GM12892 (cell line): ENCODE data around the gene CACNA2D1.

ENCODE experiments used
- DNase-seq: peaks from one replicate; pipeline ENCODE4 v3.0.0; 2011; ENCODE audit not compliant: insufficient read length
- FAIRE-seq: peaks from 2 replicates; lab custom pipeline; 2011; peaks lifted over from hg19 to GRCh38; lab: Jason Lieb, UNC
- POLR2A ChIP-seq: IDR thresholded peaks from 2 replicates; pipeline ENCODE4 v1.6.1; 2011; ENCODE audit warnings: low read depth, low read length, control low read depth
- POLR2AphosphoS5 ChIP-seq: IDR thresholded peaks from 2 replicates; pipeline ENCODE4 v1.6.1; 2011; ENCODE audit warnings: low read depth, low read length, control low read depth
- TAF1 ChIP-seq: IDR thresholded peaks from 2 replicates; pipeline ENCODE4 v1.6.1; 2011; ENCODE audit warnings: low read depth, mild to moderate bottlenecking, control low read depth, low read length, borderline replicate concordance

CACNA2D1 gene

GRCh38 chr7:81929386-81929785 lies 514.2 kb downstream of the CACNA2D1 start:
- FAIRE-seq (no peak), DNase-seq (no peak)
- TF ChIP-seq POLR2A (no peak), TAF1 (no peak), POLR2AphosphoS5 (no peak)

GRCh38 chr7:81926154-81926553 lies 517.4 kb downstream of the CACNA2D1 start:
- no peak for DNase-seq
- TF ChIP-seq POLR2A (no peak), TAF1 (no peak), POLR2AphosphoS5 (no peak)
- FAIRE-seq = no peak

- DNase-seq (no peak), FAIRE-seq (peak; percentile 40)
- TF ChIP-seq POLR2AphosphoS5 = no peak
- no peak for TF ChIP-seq TAF1
- TF ChIP-seq POLR2A = no peak
Observed at GRCh38 chr7:81925530-81925929, 518.0 kb downstream of the CACNA2D1 start.

GRCh38 chr7:81924494-81924893 lies 519.1 kb downstream of the CACNA2D1 start:
- DNase-seq (no peak), FAIRE-seq (peak; percentile 66)
- TF ChIP-seq POLR2AphosphoS5 (no peak), POLR2A (no peak), TAF1 (no peak)

- DNase-seq (no peak), FAIRE-seq (no peak)
- no peak for TF ChIP-seq POLR2AphosphoS5
- no peak for TF ChIP-seq POLR2A
- no peak for TF ChIP-seq TAF1
Observed at GRCh38 chr7:81919494-81919893, 524.1 kb downstream of the CACNA2D1 start.

GRCh38 chr7:81908220-81908619 lies 535.4 kb downstream of the CACNA2D1 start:
- TF ChIP-seq POLR2A = no peak
- no peak for TF ChIP-seq TAF1
- TF ChIP-seq POLR2AphosphoS5 = no peak
- DNase-seq (no peak), FAIRE-seq (no peak)

DNA sequence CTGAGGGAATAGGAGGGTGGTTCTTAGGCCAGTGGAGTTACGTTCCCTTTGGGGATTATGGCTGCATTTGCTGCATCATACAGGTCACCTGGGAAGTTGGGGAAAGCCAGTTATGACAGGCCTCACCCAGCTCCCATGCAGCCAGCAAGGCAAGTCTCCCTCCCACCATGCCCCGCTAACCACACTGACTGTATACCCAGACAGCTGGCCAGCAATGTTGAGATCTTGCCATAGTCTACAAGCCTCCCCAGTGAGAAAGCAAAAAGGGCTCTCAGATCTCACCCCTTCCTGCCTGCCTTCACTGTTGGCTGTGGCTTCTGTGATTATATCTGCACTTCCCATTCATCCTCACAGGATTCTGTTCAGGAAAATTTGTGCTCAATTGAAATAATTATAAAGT lies 540.5 kb downstream of the CACNA2D1 start:
- DNase-seq (no peak), FAIRE-seq (no peak)
- TF ChIP-seq POLR2AphosphoS5 (no peak), TAF1 (no peak), POLR2A (no peak)

GRCh38 chr7:81902536-81902935 lies 541.0 kb downstream of the CACNA2D1 start:
- DNase-seq (no peak), FAIRE-seq (no peak)
- TF ChIP-seq POLR2A = no peak
- no peak for TF ChIP-seq POLR2AphosphoS5
- TF ChIP-seq TAF1 = no peak
